ENCODE data around the gene NPR3. TPM values are rescaled to one million over a fixed set of nuclear protein-coding genes. Genes with fewer than 3 reads are reported as not detected.
"Not testable (repeated sequence)": the region's sequence is repeated elsewhere in the genome, so short reads cannot be mapped to it uniquely, and the experiment has no call there.

The NPR3 gene
- total RNA-seq, 2 donors from 2014 or later: 25.7 to 34.3 TPM

DNA sequence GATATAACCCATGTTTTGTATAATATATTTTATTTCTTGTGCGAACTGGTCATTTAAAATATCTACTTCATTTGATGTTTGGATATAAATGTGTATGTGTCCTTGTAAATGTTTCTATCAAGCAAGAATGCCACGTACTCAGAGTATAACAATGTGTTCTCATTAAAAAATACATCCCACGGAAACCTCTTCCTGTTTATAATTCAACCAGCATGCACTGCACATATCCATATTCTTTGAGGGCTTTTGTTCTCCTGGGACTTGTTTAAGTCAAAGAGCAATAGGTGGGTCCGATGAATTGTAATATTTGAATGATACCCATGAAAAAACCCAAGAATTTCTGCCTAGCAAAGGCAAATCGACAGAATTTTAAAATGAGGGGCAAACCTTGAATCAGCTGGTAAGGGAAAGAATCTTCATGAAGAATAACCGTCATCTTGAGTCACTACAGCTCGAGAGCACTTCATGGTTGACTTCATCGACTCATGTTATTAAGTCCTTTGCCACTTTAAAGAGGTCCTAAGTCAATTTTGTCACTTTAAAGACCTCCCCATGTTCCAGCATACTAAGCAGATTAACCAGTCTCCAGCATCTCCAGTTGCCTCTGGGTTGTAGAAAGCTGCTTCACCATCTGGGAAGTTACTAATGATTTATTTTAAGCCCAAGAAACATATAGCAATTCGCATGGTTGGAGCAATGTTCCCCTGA, 80.6 kb downstream of the NPR3 start:
- H3K27me3 ChIP-seq (replicated peaks; ENCODE audit: insufficient read depth): no peaks in the 10 kb centered on the region
- TF ChIP-seq, protein P1, sequence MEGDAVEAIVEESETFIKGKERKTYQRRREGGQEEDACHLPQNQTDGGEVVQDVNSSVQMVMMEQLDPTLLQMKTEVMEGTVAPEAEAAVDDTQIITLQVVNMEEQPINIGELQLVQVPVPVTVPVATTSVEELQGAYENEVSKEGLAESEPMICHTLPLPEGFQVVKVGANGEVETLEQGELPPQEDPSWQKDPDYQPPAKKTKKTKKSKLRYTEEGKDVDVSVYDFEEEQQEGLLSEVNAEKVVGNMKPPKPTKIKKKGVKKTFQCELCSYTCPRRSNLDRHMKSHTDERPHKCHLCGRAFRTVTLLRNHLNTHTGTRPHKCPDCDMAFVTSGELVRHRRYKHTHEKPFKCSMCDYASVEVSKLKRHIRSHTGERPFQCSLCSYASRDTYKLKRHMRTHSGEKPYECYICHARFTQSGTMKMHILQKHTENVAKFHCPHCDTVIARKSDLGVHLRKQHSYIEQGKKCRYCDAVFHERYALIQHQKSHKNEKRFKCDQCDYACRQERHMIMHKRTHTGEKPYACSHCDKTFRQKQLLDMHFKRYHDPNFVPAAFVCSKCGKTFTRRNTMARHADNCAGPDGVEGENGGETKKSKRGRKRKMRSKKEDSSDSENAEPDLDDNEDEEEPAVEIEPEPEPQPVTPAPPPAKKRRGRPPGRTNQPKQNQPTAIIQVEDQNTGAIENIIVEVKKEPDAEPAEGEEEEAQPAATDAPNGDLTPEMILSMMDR (IDR thresholded peaks at IDR 0.05): no peak
- H3K36me3 ChIP-seq: no peaks in the 10 kb centered on the region
- ATAC-seq (ENCODE audit: insufficient number of reproducible peaks, low FRiP score, low read depth) (no peak), DNase-seq (ENCODE audit: low spot score) (no peak)
- no peak overlapping the region for H3K27ac ChIP-seq
- no peak overlapping the region for H3K4me3 ChIP-seq
- no peaks in the 10 kb centered on the region for H3K9me3 ChIP-seq
- no peaks in the 10 kb centered on the region for H3K4me1 ChIP-seq (ENCODE audit: control insufficient read depth in 1 of 2, low read depth in 2 of 2)

DNA sequence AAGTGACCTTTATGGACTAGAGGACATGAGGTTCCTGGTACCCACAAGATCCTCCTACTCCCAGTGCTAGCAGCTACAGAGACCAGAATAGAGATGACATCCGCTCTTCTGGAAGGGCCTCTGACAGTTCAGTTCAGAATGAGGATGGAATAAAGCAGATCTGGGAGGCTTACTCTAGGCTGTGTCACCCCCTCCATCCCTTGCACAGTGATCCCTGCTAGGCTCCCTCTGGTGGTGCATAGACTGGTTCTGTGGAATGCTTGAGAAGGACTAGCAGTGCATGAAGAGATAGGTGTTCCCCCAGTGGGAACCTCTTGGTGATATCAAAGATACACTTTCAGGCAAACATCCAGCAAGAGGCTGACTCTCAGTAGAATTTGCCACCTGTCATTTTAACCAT, 83.0 kb downstream of the NPR3 start:
- Histone ChIP-seq H3K27ac (no peak overlapping the region), H3K36me3 (no peaks in the 10 kb centered on the region), H3K9me3 (peaks cover 7% of the 10 kb centered on the region), H3K4me3 (no peak overlapping the region), H3K4me1 (ENCODE audit: control insufficient read depth in 1 of 2, low read depth in 2 of 2) (no peaks in the 10 kb centered on the region), H3K27me3 (replicated peaks; ENCODE audit: insufficient read depth) (no peaks in the 10 kb centered on the region)
- DNase-seq (ENCODE audit: low spot score) (no peak), ATAC-seq (ENCODE audit: insufficient number of reproducible peaks, low FRiP score, low read depth) (no peak)
- TF ChIP-seq, protein P1 (IDR thresholded peaks at IDR 0.05): no peak

DNA sequence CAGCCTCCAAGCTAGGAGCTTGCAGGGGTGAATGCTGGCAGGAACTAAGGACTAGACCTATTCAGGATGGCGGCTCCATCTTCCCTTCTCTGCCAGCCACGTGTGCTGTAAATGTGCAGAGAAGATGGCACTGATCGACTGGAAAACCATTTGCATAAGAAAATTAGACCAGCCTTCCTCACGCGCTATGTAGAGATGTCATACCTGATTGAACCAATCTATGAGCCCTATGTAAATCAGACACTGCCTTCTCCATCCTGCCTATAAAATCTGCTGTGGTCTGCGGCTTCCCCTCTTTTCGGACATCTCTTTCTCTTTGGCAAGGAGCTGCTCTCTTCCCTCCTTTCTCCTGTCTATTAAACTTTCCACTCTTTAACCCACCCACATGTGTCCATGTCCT, 91.6 kb downstream of the NPR3 start:
- ATAC-seq (ENCODE audit: insufficient number of reproducible peaks, low FRiP score, low read depth) (no peak), DNase-seq (ENCODE audit: low spot score) (no peak)
- Histone ChIP-seq H3K27me3 (replicated peaks; ENCODE audit: insufficient read depth) (no peaks in the 10 kb centered on the region), H3K4me3 (no peak overlapping the region), H3K36me3 (no peaks in the 10 kb centered on the region), H3K27ac (no peak overlapping the region), H3K9me3 (peaks cover 17% of the 10 kb centered on the region), H3K4me1 (ENCODE audit: control insufficient read depth in 1 of 2, low read depth in 2 of 2) (peaks cover 0 to 16% of the 10 kb centered on the region in 2 donors)
- TF ChIP-seq, protein P1 (IDR thresholded peaks at IDR 0.05): no peak

DNA sequence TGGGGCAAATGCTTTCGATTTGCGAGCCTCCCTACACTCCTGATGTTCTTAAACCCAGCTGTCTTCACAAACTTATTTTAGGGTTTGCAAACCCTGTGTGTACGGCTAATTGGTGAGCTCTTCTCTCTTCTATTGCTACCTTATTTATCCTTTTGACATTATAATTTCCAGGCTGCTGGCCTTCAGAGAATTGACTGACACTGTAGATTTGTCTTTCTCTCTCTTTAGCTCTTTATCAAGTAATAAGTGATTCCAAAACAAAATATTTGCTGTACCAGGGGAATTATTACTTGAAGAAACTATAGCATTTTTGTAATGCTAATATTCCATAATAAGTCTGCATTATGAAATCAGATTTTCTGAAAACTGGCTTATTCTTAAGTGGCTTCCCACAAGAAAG, 92.5 kb downstream of the NPR3 start:
- DNase-seq (ENCODE audit: low spot score): no peak
- no peaks in the 10 kb centered on the region for H3K27me3 ChIP-seq (replicated peaks; ENCODE audit: insufficient read depth)
- peaks cover 0 to 16% of the 10 kb centered on the region in 2 donors for H3K4me1 ChIP-seq (ENCODE audit: control insufficient read depth in 1 of 2, low read depth in 2 of 2)
- TF ChIP-seq, protein P1 (IDR thresholded peaks at IDR 0.05): no peak
- H3K36me3 ChIP-seq: no peaks in the 10 kb centered on the region
- H3K9me3 ChIP-seq: peaks cover 12% of the 10 kb centered on the region
- no peak overlapping the region for H3K4me3 ChIP-seq
- no peak for ATAC-seq (ENCODE audit: insufficient number of reproducible peaks, low FRiP score, low read depth)
- no peak overlapping the region for H3K27ac ChIP-seq

DNA sequence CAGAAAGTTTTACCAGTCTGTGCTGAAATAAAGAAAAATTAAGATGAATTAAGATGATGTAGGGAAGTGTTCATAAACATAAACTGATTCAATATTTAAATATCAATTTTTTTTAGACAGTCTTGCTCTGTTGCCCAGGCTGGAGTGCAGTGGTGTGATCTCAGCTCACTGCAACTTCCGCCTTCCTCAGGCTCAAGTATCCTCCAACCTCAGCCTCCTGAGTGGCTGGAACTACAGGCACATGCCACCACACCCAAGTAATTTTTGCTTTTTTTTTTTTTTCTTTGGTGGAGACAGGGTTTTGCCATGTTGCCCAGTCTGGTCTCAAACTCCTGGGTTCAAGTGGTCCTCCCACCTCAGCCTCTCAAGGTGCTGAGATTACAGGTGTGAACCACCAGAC, 94.3 kb downstream of the NPR3 start:
- not testable (repeated sequence) for ATAC-seq (ENCODE audit: insufficient number of reproducible peaks, low FRiP score, low read depth); DNase-seq (ENCODE audit: low spot score); H3K27me3 ChIP-seq (replicated peaks; ENCODE audit: insufficient read depth); H3K27ac ChIP-seq; H3K4me3 ChIP-seq; H3K36me3 ChIP-seq; H3K9me3 ChIP-seq
- H3K4me1 ChIP-seq (ENCODE audit: control insufficient read depth in 1 of 2, low read depth in 2 of 2): peaks cover under 1 to 27% of the 10 kb centered on the region in 2 donors

Data from thoracic aorta (tissue), 2 donors.